ENCODE measurements around the gene SPEM3. TPM values are rescaled to one million over a fixed set of nuclear protein-coding genes. Genes with fewer than 3 reads are reported as not detected.

Gene SPEM3
- total and polyA plus RNA-seq, 2 of the 4 experiments (the other 2 are of a cell fraction), result not detected

DNA sequence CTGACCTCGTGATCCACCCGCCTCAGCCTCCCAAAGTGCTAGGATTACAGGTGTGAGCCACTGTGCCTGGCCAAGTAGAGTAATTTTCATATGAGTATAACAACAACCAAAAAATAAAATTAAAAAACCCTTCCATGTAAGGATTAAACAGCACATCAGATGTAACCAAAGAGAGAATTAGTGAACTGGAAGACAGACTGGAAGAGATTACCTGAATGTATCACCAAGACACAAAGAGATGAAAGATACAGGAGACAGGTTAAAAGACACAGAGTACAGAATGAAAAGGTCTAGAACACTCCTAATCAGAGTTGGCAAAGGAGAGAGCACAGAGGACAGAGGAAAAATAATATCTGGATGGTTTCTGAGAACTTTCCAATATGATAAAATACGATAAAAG, 49.5 kb upstream of the SPEM3 start:
- Histone ChIP-seq H3K36me3 (ENCODE audit: control insufficient read depth, insufficient read depth, low read length) (no peaks in the 10 kb centered on the region), H3K9me1 (ENCODE audit: insufficient read depth, low read length) (peaks cover 2% of the 10 kb centered on the region; the same call in 1 of the 2 replicates), H2BK120ac (ENCODE audit: low read depth, low read length) (no peak overlapping the region), H2AK9ac (replicated peaks; ENCODE audit: low read depth, low read length, poor library complexity) (no peak overlapping the region), H2BK20ac (ENCODE audit: low read depth, low read length) (no peak overlapping the region), H3K27me3 (ENCODE audit: control insufficient read depth, insufficient read depth, low read length) (peaks cover 26% of the 10 kb centered on the region), H3K9me3 (ENCODE audit: control insufficient read depth, insufficient read depth, low read length) (peaks cover 10% of the 10 kb centered on the region; the same call in 1 of the 2 replicates), H2BK5ac (ENCODE audit: low read depth, low read length, poor library complexity, severe bottlenecking) (no peak overlapping the region), H2AK5ac (ENCODE audit: low read depth, low read length) (no peak overlapping the region), H3K4me1 (ENCODE audit: control insufficient read depth, insufficient read depth, low read length) (peaks cover 7% of the 10 kb centered on the region; the same call in 1 of the 2 replicates), H3K23ac (ENCODE audit: low read depth, low read length) (no peak overlapping the region), H3K9ac (ENCODE audit: low read depth, low read length) (no peak overlapping the region), H2AFZ (replicated peaks; ENCODE audit: low read length, poor library complexity) (no peak overlapping the region), H4K91ac (ENCODE audit: insufficient read depth, low read depth, low read length) (no peak overlapping the region), H4K20me1 (ENCODE audit: insufficient read depth, low read length) (no peaks in the 10 kb centered on the region), H3K14ac (replicated peaks; ENCODE audit: low read depth, low read length) (no peak overlapping the region), H3K4me2 (ENCODE audit: low read depth, low read length) (no peak overlapping the region), H3K79me1 (ENCODE audit: low read depth in 1 of 2, low read length in 2 of 2) (no peaks in the 10 kb centered on the region), H2BK15ac (ENCODE audit: low read depth, low read length) (no peak overlapping the region), H3K27ac (ENCODE audit: insufficient read depth, low read length) (no peak overlapping the region), H3K56ac (ENCODE audit: extremely low read depth, insufficient read depth, low read length) (no peak overlapping the region), H4K8ac (ENCODE audit: low read depth in 2 of 2, low read length in 2 of 2) (no peak overlapping the region), H4K5ac (ENCODE audit: low read depth, low read length) (no peak overlapping the region), H3K18ac (ENCODE audit: low read depth, low read length) (no peak overlapping the region), H3K4me3 (ENCODE audit: insufficient read depth, low read depth, low read length) (no peak overlapping the region), H3K4ac (ENCODE audit: low read depth, low read length) (no peak overlapping the region)
- CTCF ChIA-PET, result no interaction called here
- BruUV-seq (replicated peaks), result no TSS peak
- dilution Hi-C loops (cut with HindIII; ENCODE audit: low sequenced_read_pairs, unreplicated experiment), result no loop called here
- POLR2A ChIA-PET (ENCODE audit: unreplicated experiment), result no interaction called here
- intact Hi-C loops (cut with micrococcal nuclease), result no loop called here
- no peak for ATAC-seq (ENCODE audit: low read depth)
- no CpG with 5 or more reads among the region's 3 CpGs for WGBS, 2 experiments (ENCODE audit: extremely low coverage in 2 of 2, insufficient read length in 1 of 2)
- DNase-seq, result no peak
- TF ChIP-seq CHD1 (IDR thresholded peaks at IDR 0.05; ENCODE audit: low read depth, low read length), result no peak
- no peak for TF ChIP-seq BHLHE40 (IDR thresholded peaks at IDR 0.05; ENCODE audit: low read depth, low read length)
- TF ChIP-seq, protein P1, sequence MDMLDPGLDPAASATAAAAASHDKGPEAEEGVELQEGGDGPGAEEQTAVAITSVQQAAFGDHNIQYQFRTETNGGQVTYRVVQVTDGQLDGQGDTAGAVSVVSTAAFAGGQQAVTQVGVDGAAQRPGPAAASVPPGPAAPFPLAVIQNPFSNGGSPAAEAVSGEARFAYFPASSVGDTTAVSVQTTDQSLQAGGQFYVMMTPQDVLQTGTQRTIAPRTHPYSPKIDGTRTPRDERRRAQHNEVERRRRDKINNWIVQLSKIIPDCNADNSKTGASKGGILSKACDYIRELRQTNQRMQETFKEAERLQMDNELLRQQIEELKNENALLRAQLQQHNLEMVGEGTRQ (IDR thresholded peaks at IDR 0.05; ENCODE audit: low read depth, low read length), result no peak
- TF ChIP-seq SMC3 (IDR thresholded peaks at IDR 0.05; ENCODE audit: low read depth, low read length), result no peak
- no peak for TF ChIP-seq RAD21 (IDR thresholded peaks at IDR 0.05; ENCODE audit: low read length)
- TF ChIP-seq FOS (IDR thresholded peaks at IDR 0.05; ENCODE audit: low read depth, low read length), result no peak
- no peak for TF ChIP-seq NFE2L2 (IDR thresholded peaks at IDR 0.05; ENCODE audit: low read depth, low read length)
- no peak for TF ChIP-seq RFX5 (IDR thresholded peaks at IDR 0.05; ENCODE audit: low read depth, low read length)
- TF ChIP-seq, protein P2, sequence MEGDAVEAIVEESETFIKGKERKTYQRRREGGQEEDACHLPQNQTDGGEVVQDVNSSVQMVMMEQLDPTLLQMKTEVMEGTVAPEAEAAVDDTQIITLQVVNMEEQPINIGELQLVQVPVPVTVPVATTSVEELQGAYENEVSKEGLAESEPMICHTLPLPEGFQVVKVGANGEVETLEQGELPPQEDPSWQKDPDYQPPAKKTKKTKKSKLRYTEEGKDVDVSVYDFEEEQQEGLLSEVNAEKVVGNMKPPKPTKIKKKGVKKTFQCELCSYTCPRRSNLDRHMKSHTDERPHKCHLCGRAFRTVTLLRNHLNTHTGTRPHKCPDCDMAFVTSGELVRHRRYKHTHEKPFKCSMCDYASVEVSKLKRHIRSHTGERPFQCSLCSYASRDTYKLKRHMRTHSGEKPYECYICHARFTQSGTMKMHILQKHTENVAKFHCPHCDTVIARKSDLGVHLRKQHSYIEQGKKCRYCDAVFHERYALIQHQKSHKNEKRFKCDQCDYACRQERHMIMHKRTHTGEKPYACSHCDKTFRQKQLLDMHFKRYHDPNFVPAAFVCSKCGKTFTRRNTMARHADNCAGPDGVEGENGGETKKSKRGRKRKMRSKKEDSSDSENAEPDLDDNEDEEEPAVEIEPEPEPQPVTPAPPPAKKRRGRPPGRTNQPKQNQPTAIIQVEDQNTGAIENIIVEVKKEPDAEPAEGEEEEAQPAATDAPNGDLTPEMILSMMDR (conservative IDR thresholded peaks at IDR 0.05; ENCODE audit: low read depth, low read length), result no peak
- in situ Hi-C loops (cut with MboI; ENCODE audit: low sequenced_read_pairs), result no loop called here
